NCI-H2196 (cell line): ENCODE results near the gene AFF3.
"Not testable (repeated sequence)": the region's sequence is repeated elsewhere in the genome, so short reads cannot be mapped to it uniquely, and the experiment has no call there.

ENCODE experiments used
- DNase-seq: peaks from one replicate; lab custom pipeline; 2025; ENCODE audit not compliant: unreplicated experiment; lab: John Stamatoyannopoulos, UW

AFF3 gene

GRCh38 chr2:99802734-99803133 is 339.7 kb downstream of the AFF3 start:
- DNase-seq = no peak

GRCh38 chr2:99801327-99801901 is 341.0 kb downstream of the AFF3 start:
- no peak for DNase-seq

- no peak for DNase-seq
Observed at GRCh38 chr2:99797475-99797874, 344.9 kb downstream of the AFF3 start.

- no peak for DNase-seq
Observed at GRCh38 chr2:99794414-99794813, 348.0 kb downstream of the AFF3 start.

- DNase-seq = no peak
Observed at GRCh38 chr2:99793022-99793421, 349.4 kb downstream of the AFF3 start.

GRCh38 chr2:99789849-99790248 is 352.5 kb downstream of the AFF3 start:
- DNase-seq = no peak

GRCh38 chr2:99787769-99788382 is 354.5 kb downstream of the AFF3 start:
- no peak for DNase-seq

GRCh38 chr2:99786636-99787390 is 355.6 kb downstream of the AFF3 start:
- no peak for DNase-seq

- DNase-seq = no peak
Observed at GRCh38 chr2:99784946-99785345, 357.4 kb downstream of the AFF3 start.

GRCh38 chr2:99784282-99784681 is 358.1 kb downstream of the AFF3 start:
- no peak for DNase-seq

GRCh38 chr2:99780276-99780675 is 362.1 kb downstream of the AFF3 start:
- no peak for DNase-seq

GRCh38 chr2:99779276-99779675 is 363.1 kb downstream of the AFF3 start:
- no peak for DNase-seq

- DNase-seq = no peak
Observed at GRCh38 chr2:99777656-99778290, 364.6 kb downstream of the AFF3 start.

GRCh38 chr2:99776906-99777646 is 365.3 kb downstream of the AFF3 start:
- DNase-seq = no peak

GRCh38 chr2:99776206-99776905 is 366.0 kb downstream of the AFF3 start:
- no peak for DNase-seq

GRCh38 chr2:99775585-99775984 is 366.8 kb downstream of the AFF3 start:
- DNase-seq = no peak

GRCh38 chr2:99773642-99774041 is 368.7 kb downstream of the AFF3 start:
- DNase-seq = not testable (repeated sequence)

GRCh38 chr2:99772591-99773331 is 369.6 kb downstream of the AFF3 start:
- DNase-seq = no peak

- DNase-seq = no peak
Observed at GRCh38 chr2:99771681-99772333, 370.6 kb downstream of the AFF3 start.
